GM06990 (cell line): ENCODE results near the gene SIRT7.
"Not testable (repeated sequence)": the region's sequence is repeated elsewhere in the genome, so short reads cannot be mapped to it uniquely, and the experiment has no call there.

Source experiments
- DNase-seq: peaks from one replicate; pipeline ENCODE4 v3.0.0-alpha.2; 2011; ENCODE audit not compliant: insufficient read length; ENCODE audit errors: extremely low read depth
- H3K27me3 ChIP-seq: replicated peaks from 2 replicates; pipeline ENCODE4 v1.6.0; 2011; ENCODE audit warnings: low read length; ENCODE audit not compliant: control insufficient read depth, insufficient read depth
- H3K36me3 ChIP-seq: 2 replicates; pipeline ENCODE4 v1.5.1; 2011; ENCODE audit warnings: low read length; ENCODE audit not compliant: control insufficient read depth, insufficient read depth
- H3K4me3 ChIP-seq: replicated peaks from 2 replicates; pipeline ENCODE4 v1.5.1; 2011; ENCODE audit warnings: low read depth, mild to moderate bottlenecking, control low read depth, low read length
- CTCF ChIP-seq: IDR thresholded peaks from 2 replicates; pipeline ENCODE4 v1.5.1; 2011; ENCODE audit warnings: low read length, control low read depth, mild to moderate bottlenecking, inconsistent platforms; ENCODE audit not compliant: insufficient read depth, poor library complexity, severe bottlenecking

Gene SIRT7

GRCh38 chr17:81955756-81956544, 38.0 kb upstream of the SIRT7 start:
- Histone ChIP-seq H3K4me3 (no peak overlapping the region), H3K27me3 (no peaks in the 10 kb centered on the region; the same call in none of the 2 replicates), H3K36me3 (no peaks in the 10 kb centered on the region)
- TF ChIP-seq CTCF, result no peak
- DNase-seq, result no peak

- Histone ChIP-seq H3K4me3 (no peak overlapping the region), H3K27me3 (no peaks in the 10 kb centered on the region; the same call in none of the 2 replicates), H3K36me3 (no peaks in the 10 kb centered on the region)
- no peak for DNase-seq
- TF ChIP-seq CTCF, result no peak
Observed at GRCh38 chr17:81955058-81955681, 37.2 kb upstream of the SIRT7 start.

GRCh38 chr17:81954131-81955057, 36.4 kb upstream of the SIRT7 start:
- Histone ChIP-seq H3K36me3 (no peaks in the 10 kb centered on the region), H3K4me3 (no peak overlapping the region), H3K27me3 (no peaks in the 10 kb centered on the region; the same call in none of the 2 replicates)
- no peak for DNase-seq
- no peak for TF ChIP-seq CTCF

GRCh38 chr17:81953443-81953842, 35.5 kb upstream of the SIRT7 start:
- H3K36me3 ChIP-seq, DNase-seq, H3K27me3 ChIP-seq, H3K4me3 ChIP-seq: not testable (repeated sequence)

- no peak for TF ChIP-seq CTCF
- H3K27me3 ChIP-seq, result no peaks in the 10 kb centered on the region; the same call in 1 of the 2 replicates
- no peak overlapping the region for H3K4me3 ChIP-seq
- no peaks in the 10 kb centered on the region for H3K36me3 ChIP-seq
- DNase-seq, result no peak
Observed at GRCh38 chr17:81952792-81953228, 34.8 kb upstream of the SIRT7 start.
